Measurements from ENCODE around the gene YJEFN3.

Gene YJEFN3

DNA sequence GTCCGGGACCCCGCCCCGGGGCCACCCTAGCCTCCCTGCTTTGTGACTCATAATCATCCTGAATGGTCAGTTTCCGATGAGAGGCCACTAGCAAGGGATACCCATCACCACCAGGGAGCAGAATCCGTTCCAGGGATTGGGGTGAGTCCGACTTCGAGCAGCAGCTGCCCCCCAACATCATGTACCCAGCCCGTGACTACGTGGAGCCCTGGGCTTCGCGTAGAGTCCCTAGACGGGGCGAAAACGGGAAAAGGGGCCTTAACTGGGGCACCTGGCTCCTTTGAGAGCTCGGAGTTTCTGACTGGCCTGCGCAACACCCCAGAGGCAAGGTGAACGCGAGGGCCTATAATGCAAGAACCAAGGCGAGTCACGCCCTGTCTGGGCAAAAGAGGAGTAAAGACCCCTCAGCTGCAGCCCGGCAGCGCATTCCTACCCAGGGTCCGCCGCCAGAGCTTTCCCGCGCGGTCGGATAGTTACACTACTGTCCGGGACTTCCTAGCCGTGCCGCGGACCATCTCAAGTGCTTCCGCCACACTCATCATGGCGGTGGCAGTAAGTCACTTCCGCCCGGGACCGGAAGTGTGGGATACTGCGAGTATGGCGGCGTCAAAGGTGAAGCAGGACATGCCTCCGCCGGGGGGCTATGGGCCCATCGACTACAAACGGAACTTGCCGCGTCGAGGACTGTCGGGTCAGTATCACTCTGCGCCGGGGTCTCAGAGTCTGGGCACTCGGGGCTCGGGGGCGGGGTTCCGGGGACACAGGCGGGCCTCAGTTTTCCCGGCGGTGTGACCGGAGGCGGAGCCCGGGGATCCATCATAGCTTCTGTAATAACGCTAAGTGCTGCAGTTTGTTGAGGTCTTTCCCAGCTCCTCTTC lies 12.8 kb upstream of the YJEFN3 start, which contains the start of gene NDUFA13:
Gene NDUFA13 (plus strand): TSS at position 584 of the 878 bp plus-strand sequence. CDS start 14 bp downstream, at position 598.
- peak; percentile 95 for DNase-seq
- in situ Hi-C loops (cut with MboI; ENCODE audit: low pct_unique_long_range_greater_than_20kb, low sequenced_read_pairs): no loop called here

GRCh38 chr19:19517235-19517619 lies 11.5 kb upstream of the YJEFN3 start:
- in situ Hi-C loops (cut with MboI; ENCODE audit: low pct_unique_long_range_greater_than_20kb, low sequenced_read_pairs): no loop called here
- DNase-seq: no peak

DNA sequence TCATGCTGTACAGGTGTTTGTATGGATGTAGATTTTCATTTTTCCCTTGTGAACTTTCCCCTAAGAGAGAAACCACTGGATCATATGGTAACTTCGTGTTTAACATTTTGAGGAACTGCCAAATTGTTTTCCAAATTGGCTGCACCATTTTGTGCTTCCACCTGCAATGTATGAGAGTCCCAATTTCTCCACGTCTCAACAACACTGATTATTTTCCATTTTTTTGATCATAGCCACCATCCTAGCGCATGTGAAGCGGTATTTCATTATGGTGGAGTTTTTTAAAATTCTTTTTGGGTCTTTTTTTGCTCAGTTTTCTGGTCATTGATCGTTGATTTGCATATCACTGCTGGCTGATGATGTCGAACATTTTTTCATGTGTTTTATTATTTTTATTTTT lies 7.7 kb upstream of the YJEFN3 start:
- in situ Hi-C loops (cut with MboI; ENCODE audit: low pct_unique_long_range_greater_than_20kb, low sequenced_read_pairs): no loop called here
- no peak for DNase-seq

DNA sequence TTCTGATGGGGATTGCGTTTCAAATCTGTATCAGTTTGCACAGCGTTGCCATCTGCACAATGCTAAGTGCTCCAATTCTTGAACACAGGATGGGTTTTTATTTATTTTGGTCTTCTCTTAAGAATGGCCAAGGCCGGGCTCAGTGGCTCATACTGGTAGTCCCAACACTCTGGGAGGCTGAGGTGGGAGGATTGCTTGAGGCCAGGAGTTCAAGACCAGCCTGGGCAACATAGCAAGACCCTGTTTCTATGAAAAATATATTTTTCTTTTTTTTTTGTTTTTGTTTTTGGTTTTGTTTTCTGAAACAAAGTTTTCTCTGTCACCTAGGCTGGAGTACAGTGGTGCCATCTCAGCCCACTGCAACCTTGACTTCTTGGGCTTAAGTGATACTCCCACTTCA lies 5.5 kb upstream of the YJEFN3 start:
- in situ Hi-C loops (cut with MboI; ENCODE audit: low pct_unique_long_range_greater_than_20kb, low sequenced_read_pairs): no loop called here
- no peak for DNase-seq

- in situ Hi-C loops (cut with MboI; ENCODE audit: low pct_unique_long_range_greater_than_20kb, low sequenced_read_pairs): no loop called here
Measured at GRCh38 chr19:19524053-19524452, 4.7 kb upstream of the YJEFN3 start.

GRCh38 chr19:19525611-19526380 lies 2.9 kb upstream of the YJEFN3 start:
- no peak for DNase-seq
- in situ Hi-C loops (cut with MboI; ENCODE audit: low pct_unique_long_range_greater_than_20kb, low sequenced_read_pairs): loop anchor here (25.0 kb wide), 1 partner anchor 412 kb away; no protein-coding TSS in a partner anchor

More at GRCh38 chr19:19524053-19524452, 4.7 kb upstream of the YJEFN3 start:
- no peak for DNase-seq

DNA sequence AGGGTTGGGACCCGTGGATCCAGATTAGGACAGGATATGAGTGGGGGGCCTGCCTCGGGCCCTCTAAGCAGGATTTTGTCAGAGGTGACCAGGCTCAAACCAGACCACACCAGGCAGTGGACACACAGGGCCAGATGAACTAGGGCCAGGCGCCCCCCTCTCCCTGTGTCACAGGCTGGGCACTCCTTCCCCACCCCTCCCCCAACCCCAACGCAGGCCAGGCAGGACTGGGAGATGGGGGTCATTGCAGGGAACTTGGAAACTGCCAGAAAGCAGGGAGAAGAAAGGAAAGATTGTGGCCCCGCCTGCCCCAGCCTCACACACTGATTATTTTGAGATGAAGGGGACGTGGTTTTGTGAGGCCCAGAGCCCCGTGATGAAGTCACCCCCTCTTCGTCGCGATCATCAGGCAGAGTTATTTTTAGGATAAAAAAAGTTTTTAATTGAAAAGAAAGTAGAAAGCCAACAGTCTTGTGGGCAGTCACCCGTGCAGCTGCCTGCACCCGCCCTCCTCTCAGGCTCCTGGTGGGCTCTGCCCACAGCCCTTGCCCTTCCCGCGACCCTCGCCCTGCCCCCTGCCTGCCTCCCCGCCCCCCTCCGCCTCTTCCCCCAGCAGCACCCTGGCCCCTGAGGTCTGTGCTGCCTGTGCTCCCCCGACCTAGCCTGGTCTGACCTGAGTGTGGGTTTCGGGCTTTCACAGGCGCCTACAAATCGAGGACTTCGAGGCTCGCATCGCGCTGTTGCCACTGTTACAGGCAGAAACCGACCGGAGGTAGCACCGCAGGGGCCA lies 1.9 kb upstream of the YJEFN3 start:
- no peak for DNase-seq
- in situ Hi-C loops (cut with MboI; ENCODE audit: low pct_unique_long_range_greater_than_20kb, low sequenced_read_pairs): loop anchor here (25.0 kb wide), 1 partner anchor 411 kb away; no protein-coding TSS in a partner anchor

DNA sequence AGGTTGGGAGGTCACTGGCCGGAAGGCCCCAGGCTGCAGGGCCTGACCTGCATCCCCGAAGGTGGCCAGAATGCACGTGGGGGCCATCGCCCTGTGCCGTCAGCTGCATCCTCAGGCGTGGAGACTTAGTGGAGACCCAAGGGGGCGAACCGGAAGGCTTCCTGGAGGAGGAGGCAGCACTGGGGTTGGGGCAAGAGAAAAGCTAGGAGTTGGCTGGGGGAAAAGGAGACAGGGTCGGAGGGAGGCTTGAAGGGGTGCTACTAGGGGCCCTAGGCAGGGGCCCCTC lies 1.4 kb upstream of the YJEFN3 start:
- in situ Hi-C loops (cut with MboI; ENCODE audit: low pct_unique_long_range_greater_than_20kb, low sequenced_read_pairs): loop anchor here (25.0 kb wide), 1 partner anchor 410 kb away; no protein-coding TSS in a partner anchor
- DNase-seq: no peak

GRCh38 chr19:19527674-19528625 lies 761 bp upstream of the YJEFN3 start:
- DNase-seq: no peak
- in situ Hi-C loops (cut with MboI; ENCODE audit: low pct_unique_long_range_greater_than_20kb, low sequenced_read_pairs): loop anchor here (25.0 kb wide), 1 partner anchor 409 kb away; no protein-coding TSS in a partner anchor

DNA sequence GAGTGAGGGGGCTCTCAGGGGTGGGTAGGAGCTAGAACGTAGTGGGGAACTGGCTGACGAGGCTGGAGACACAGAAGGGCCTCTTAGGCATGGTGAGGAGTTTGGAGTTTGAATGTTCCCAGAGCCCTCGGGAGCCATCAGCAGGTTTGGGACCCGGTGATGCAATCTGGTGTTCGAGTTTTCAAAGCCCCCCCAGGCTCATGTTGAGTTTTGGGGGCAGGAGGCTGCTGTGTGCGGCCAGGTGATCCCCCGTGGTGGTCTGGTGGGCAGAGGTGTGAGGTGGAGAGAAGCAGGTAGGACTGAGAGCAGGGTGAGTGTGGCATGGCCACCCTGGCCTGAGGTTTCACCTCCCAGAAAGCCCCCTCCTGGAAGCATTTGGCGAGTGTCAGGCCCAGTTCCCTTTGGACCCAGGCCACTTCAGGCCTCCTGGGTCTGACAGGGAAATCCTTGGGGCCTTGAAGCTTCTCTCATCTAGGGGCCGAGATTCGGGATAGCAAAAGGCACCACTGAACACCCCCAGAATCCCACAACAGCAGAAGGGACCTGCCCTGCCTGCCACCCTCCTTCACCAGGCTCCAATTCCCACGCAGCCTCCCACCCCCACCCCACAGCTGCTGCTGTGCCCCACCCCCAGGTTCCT lies 1.2 kb downstream of the YJEFN3 start:
- DNase-seq: no peak
- in situ Hi-C loops (cut with MboI; ENCODE audit: low pct_unique_long_range_greater_than_20kb, low sequenced_read_pairs): loop anchor here (10.0 to 25.0 kb wide), 2 partner anchors 115 to 407 kb away; partner anchors contain the start of gene GMIP

DNA sequence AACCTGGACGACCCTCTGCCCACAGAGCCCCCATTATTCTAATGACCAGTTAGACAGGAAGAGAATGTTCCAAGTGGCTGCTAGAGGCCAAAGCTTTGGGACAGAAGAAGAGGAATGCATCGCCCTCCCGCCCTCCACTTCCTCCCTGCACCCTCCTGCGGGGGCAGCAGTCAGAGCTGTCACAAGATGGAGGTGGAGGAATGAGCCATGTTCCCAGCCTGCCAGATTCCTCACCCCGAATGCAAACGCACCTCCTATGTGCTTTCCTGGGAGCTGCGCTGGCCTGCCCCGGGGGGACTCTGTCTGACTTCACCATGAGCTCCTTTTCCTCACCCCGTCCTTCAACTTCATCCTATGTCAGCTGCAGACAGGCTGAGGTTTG lies 1.7 kb downstream of the YJEFN3 start:
- no peak for DNase-seq
- in situ Hi-C loops (cut with MboI; ENCODE audit: low pct_unique_long_range_greater_than_20kb, low sequenced_read_pairs): loop anchor here (10.0 to 25.0 kb wide), 2 partner anchors 114 to 407 kb away; partner anchors contain the start of gene GMIP

DNA sequence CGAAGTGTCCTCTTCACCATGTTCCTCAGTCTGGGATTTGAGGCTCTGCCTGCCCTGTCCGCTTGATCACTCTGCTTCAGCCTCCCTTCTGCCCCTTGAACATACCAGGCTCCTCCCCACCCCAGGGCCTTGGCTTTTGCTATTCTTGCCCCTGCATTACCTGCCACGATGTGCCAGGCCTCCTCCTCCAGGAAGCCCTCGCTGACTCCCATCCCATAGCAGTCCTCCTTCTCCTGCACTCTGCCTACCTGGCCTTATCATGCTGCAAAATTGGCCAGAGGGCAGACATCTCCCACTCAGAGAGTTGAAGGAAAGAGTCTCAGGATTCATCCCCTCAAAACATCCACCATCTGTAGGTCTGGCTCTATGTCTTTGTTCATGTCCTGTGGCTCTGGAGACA lies 2.2 kb downstream of the YJEFN3 start:
- in situ Hi-C loops (cut with MboI; ENCODE audit: low pct_unique_long_range_greater_than_20kb, low sequenced_read_pairs): loop anchor here (10.0 to 25.0 kb wide), 2 partner anchors 114 to 406 kb away; partner anchors contain the start of gene GMIP
- no peak for DNase-seq

GRCh38 chr19:19531951-19532805 lies 3.5 kb downstream of the YJEFN3 start:
- in situ Hi-C loops (cut with MboI; ENCODE audit: low pct_unique_long_range_greater_than_20kb, low sequenced_read_pairs): loop anchor here (10.0 to 25.0 kb wide), 2 partner anchors 113 to 405 kb away; partner anchors contain the start of gene GMIP
- DNase-seq: peak; percentile 68

GRCh38 chr19:19532806-19533701 lies 4.3 kb downstream of the YJEFN3 start:
- DNase-seq: no peak
- in situ Hi-C loops (cut with MboI; ENCODE audit: low pct_unique_long_range_greater_than_20kb, low sequenced_read_pairs): loop anchor here (10.0 to 25.0 kb wide), 2 partner anchors 112 to 404 kb away; partner anchors contain the start of gene GMIP

GRCh38 chr19:19533841-19534240 lies 5.1 kb downstream of the YJEFN3 start:
- no peak for DNase-seq
- in situ Hi-C loops (cut with MboI; ENCODE audit: low pct_unique_long_range_greater_than_20kb, low sequenced_read_pairs): loop anchor here (10.0 to 25.0 kb wide), 2 partner anchors 111 to 403 kb away; partner anchors contain the start of gene GMIP

Measured in KBM-7 (cell line).